Neural cell (in vitro differentiated cells): Measurements from ENCODE around the gene SAE1.

Experiments used
- EP300 ChIP-seq: fragments of 450-650 bp; conservative IDR thresholded peaks from 2 replicates; pipeline ENCODE4 v1.6.1; 2014; ENCODE audit warnings: antibody characterized with exemption, mild to moderate bottlenecking, moderate library complexity; ENCODE audit not compliant: poor library complexity, severe bottlenecking
- EZH2 ChIP-seq: fragments of 200-600, 300-800 bp; shearing (Covaris generic), sonication (generic); IDR thresholded peaks from 2 replicates; pipeline ENCODE4 v1.6.1; 2014; ENCODE audit warnings: antibody characterized with exemption, low read length, borderline replicate concordance, mild to moderate bottlenecking; ENCODE audit not compliant: insufficient read depth, poor library complexity, severe bottlenecking
- TF ChIP-seq, protein P1 (sequence below): fragments of 450-650 bp; IDR thresholded peaks from 2 replicates; pipeline ENCODE4 v1.5.1; 2014; ENCODE audit warnings: antibody characterized with exemption, mild to moderate bottlenecking, moderate library complexity; ENCODE audit not compliant: poor library complexity, severe bottlenecking
- TF ChIP-seq, protein P2 (sequence below): IDR thresholded peaks from 2 replicates; pipeline ENCODE4 v1.6.1; 2012; ENCODE audit warnings: borderline replicate concordance

DNA sequence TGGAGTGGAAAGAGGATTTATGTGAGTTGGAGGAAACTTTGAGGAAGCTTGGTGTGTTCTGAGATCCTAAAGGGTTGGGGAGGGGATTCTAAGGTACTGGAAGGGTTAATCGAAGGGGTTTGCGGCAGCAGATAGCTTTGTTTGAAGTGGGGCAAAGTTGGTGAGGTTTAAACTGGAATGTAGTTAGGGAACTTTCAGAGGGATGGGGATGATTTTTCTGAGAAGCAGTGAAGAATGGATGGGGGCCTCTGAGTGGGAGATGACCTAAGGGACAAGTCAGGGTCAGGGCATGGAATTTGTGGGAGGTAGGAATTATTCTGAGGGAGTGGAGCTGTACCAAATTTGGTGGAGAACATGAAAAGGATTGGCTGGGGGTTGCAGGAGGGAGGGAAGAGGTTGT, 3.9 kb downstream of the SAE1 start:
- TF ChIP-seq, protein P1, sequence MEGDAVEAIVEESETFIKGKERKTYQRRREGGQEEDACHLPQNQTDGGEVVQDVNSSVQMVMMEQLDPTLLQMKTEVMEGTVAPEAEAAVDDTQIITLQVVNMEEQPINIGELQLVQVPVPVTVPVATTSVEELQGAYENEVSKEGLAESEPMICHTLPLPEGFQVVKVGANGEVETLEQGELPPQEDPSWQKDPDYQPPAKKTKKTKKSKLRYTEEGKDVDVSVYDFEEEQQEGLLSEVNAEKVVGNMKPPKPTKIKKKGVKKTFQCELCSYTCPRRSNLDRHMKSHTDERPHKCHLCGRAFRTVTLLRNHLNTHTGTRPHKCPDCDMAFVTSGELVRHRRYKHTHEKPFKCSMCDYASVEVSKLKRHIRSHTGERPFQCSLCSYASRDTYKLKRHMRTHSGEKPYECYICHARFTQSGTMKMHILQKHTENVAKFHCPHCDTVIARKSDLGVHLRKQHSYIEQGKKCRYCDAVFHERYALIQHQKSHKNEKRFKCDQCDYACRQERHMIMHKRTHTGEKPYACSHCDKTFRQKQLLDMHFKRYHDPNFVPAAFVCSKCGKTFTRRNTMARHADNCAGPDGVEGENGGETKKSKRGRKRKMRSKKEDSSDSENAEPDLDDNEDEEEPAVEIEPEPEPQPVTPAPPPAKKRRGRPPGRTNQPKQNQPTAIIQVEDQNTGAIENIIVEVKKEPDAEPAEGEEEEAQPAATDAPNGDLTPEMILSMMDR: no peak
- TF ChIP-seq, protein P2, sequence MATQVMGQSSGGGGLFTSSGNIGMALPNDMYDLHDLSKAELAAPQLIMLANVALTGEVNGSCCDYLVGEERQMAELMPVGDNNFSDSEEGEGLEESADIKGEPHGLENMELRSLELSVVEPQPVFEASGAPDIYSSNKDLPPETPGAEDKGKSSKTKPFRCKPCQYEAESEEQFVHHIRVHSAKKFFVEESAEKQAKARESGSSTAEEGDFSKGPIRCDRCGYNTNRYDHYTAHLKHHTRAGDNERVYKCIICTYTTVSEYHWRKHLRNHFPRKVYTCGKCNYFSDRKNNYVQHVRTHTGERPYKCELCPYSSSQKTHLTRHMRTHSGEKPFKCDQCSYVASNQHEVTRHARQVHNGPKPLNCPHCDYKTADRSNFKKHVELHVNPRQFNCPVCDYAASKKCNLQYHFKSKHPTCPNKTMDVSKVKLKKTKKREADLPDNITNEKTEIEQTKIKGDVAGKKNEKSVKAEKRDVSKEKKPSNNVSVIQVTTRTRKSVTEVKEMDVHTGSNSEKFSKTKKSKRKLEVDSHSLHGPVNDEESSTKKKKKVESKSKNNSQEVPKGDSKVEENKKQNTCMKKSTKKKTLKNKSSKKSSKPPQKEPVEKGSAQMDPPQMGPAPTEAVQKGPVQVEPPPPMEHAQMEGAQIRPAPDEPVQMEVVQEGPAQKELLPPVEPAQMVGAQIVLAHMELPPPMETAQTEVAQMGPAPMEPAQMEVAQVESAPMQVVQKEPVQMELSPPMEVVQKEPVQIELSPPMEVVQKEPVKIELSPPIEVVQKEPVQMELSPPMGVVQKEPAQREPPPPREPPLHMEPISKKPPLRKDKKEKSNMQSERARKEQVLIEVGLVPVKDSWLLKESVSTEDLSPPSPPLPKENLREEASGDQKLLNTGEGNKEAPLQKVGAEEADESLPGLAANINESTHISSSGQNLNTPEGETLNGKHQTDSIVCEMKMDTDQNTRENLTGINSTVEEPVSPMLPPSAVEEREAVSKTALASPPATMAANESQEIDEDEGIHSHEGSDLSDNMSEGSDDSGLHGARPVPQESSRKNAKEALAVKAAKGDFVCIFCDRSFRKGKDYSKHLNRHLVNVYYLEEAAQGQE: no peak
- no peak for TF ChIP-seq EP300
- no peak for TF ChIP-seq EZH2
